GM12878 (cell line): ENCODE data around the gene LOXL4. TPM values are rescaled to one million over a fixed set of nuclear protein-coding genes. Genes with fewer than 3 reads are reported as not detected.

Experiments used
- ATAC-seq: fragments of 200-7000 bp; cut with Tn5 transposase; 3 replicates; pipeline ENCODE4 v1.9.1; 2020; ENCODE audit warnings: mild to moderate bottlenecking, moderate library complexity
- BruUV-seq: library from RNA; stranded (reverse); fragments of 400-500 nt; replicated peaks from 2 replicates; lab custom pipeline; 2021; lab: Mats Ljungman, UMichigan
- CTCF ChIA-PET: fragments of 300-600 bp; sonication (Branson Sonifier 250); formaldehyde crosslinking; extraction: SDS; loops from one replicate; lab custom pipeline; 2021; ENCODE audit warnings: inconsistent platforms; lab: Yijun Ruan, JAX
- POLR2A ChIA-PET: fragments of 350-600 bp; formaldehyde crosslinking; extraction: SDS; loops from one replicate; lab custom pipeline; 2021; ENCODE audit warnings: inconsistent platforms; lab: Charles Lee
- RAD21 ChIA-PET: fragments of 300-600 bp; sonication (Branson Sonifier 250); formaldehyde crosslinking; loops from one replicate; lab custom pipeline; 2023; ENCODE audit warnings: antibody characterized with exemption; ENCODE audit not compliant: unreplicated experiment; lab: Charles Lee
- SMC1A ChIA-PET: fragments of 300-600 bp; sonication (Branson Sonifier 250); formaldehyde crosslinking; loops from one replicate; lab custom pipeline; 2023; ENCODE audit not compliant: unreplicated experiment, uncharacterized antibody; lab: Charles Lee
- DNase-seq: peaks from one replicate; pipeline ENCODE4 v3.0.0-alpha.2; 2011; ENCODE audit warnings: low read depth, low spot score
- FAIRE-seq: peaks from 3 replicates; lab custom pipeline; 2011; peaks lifted over from hg19 to GRCh38; lab: Jason Lieb, UNC
- H2AFZ ChIP-seq: 2 replicates; pipeline ENCODE4 v1.6.0; 2011; ENCODE audit warnings: low read depth, low read length, control low read depth; ENCODE audit not compliant: control insufficient read depth
- H3K27ac ChIP-seq: 2 replicates; pipeline ENCODE4 v1.5.1; 2011; ENCODE audit warnings: control low read depth; ENCODE audit not compliant: control insufficient read depth, insufficient read depth
- H3K27me3 ChIP-seq, 2 experiments: replicated peaks in 1 of 2; 2 replicates each; pipeline versions ENCODE4 v1.6.0 to v1.6.1; 2011; ENCODE audit warnings: low read length in 1 of 2; ENCODE audit not compliant: control insufficient read depth in 2 of 2, insufficient read depth in 2 of 2
- H3K36me3 ChIP-seq, 2 experiments: 2 replicates each; pipeline ENCODE4 v1.5.1; 2011; ENCODE audit warnings: low read length in 1 of 2; ENCODE audit not compliant: control insufficient read depth in 2 of 2, insufficient read depth in 2 of 2
- H3K4me1 ChIP-seq: 2 replicates; pipeline ENCODE4 v1.6.1; 2011; ENCODE audit warnings: mild to moderate bottlenecking, low read length, moderate library complexity, mixed read lengths; ENCODE audit not compliant: control insufficient read depth, insufficient read depth
- H3K4me2 ChIP-seq: 2 replicates; pipeline ENCODE4 v1.6.0; 2011; ENCODE audit warnings: control low read depth; ENCODE audit not compliant: control insufficient read depth, insufficient read depth
- H3K4me3 ChIP-seq: fragments of 200-600 bp; sonication (generic); 2 replicates; pipeline ENCODE4 v1.5.1; 2016
- H3K79me2 ChIP-seq: 2 replicates; pipeline ENCODE4 v1.6.0; 2011; ENCODE audit warnings: low read length; ENCODE audit not compliant: control insufficient read depth, insufficient read depth
- H3K9ac ChIP-seq: 2 replicates; pipeline ENCODE4 v1.8.0; 2011; ENCODE audit warnings: low read length, control low read depth, mixed read lengths; ENCODE audit not compliant: control insufficient read depth, insufficient read depth
- H3K9me3 ChIP-seq: replicated peaks from 3 replicates; pipeline ENCODE4 v1.5.1; 2011; ENCODE audit warnings: mild to moderate bottlenecking, low read length; ENCODE audit not compliant: control insufficient read depth, insufficient read depth
- H4K20me1 ChIP-seq: 2 replicates; pipeline ENCODE4 v1.6.0; 2011; ENCODE audit not compliant: control insufficient read depth, insufficient read depth
- CBX5 ChIP-seq: sonication (generic); IDR thresholded peaks from 2 replicates; pipeline ENCODE4 v1.6.1; 2016; ENCODE audit warnings: low read depth, moderate library complexity, mild to moderate bottlenecking, inconsistent platforms
- CREM ChIP-seq: IDR thresholded peaks from 2 replicates; pipeline ENCODE4 v1.6.1; 2014; ENCODE audit warnings: antibody characterized with exemption, low read depth
- EP300 ChIP-seq, 2 experiments: fragments of 150-350 bp in 1 of 2; IDR thresholded peaks; 2 replicates each; pipeline ENCODE4 v1.6.1; 2011 to 2012; ENCODE audit warnings: low read depth in 2 of 2, low read length in 2 of 2, borderline replicate concordance in 1 of 2, improper control_type of control experiment in 1 of 2, inconsistent platforms in 1 of 2; ENCODE audit not compliant: control insufficient read depth in 1 of 2
- GABPA ChIP-seq: IDR thresholded peaks from 2 replicates; pipeline ENCODE4 v1.6.1; 2014; ENCODE audit warnings: antibody characterized with exemption, low read depth, mild to moderate bottlenecking, inconsistent platforms
- IRF4 ChIP-seq: IDR thresholded peaks from 2 replicates; pipeline ENCODE4 v1.6.1; 2011; ENCODE audit warnings: low read depth, low read length
- NBN ChIP-seq: fragments of 450-650 bp; IDR thresholded peaks from 2 replicates; pipeline ENCODE4 v1.6.1; 2016
- POLR2AphosphoS2 ChIP-seq: IDR thresholded peaks from 2 replicates; pipeline ENCODE4 v1.6.1; 2011; ENCODE audit warnings: low read depth, mild to moderate bottlenecking, low read length, improper control_type of control experiment, moderate library complexity
- RAD51 ChIP-seq: fragments of 450-650 bp; IDR thresholded peaks from 2 replicates; pipeline ENCODE4 v1.6.1; 2016; ENCODE audit warnings: moderate library complexity, mild to moderate bottlenecking, inconsistent platforms
- SMAD1 ChIP-seq: fragments of 450-650 bp; IDR thresholded peaks from 2 replicates; pipeline ENCODE4 v1.6.1; 2018; ENCODE audit warnings: mild to moderate bottlenecking, low read depth; ENCODE audit not compliant: partially characterized antibody
- SRF ChIP-seq, 2 experiments: IDR thresholded peaks; 2 replicates each; pipeline ENCODE4 v1.6.1; 2011; ENCODE audit warnings: low read depth in 2 of 2, low read length in 2 of 2, mild to moderate bottlenecking in 1 of 2, moderate library complexity in 1 of 2
- TARDBP ChIP-seq: IDR thresholded peaks from 2 replicates; pipeline ENCODE4 v1.6.1; 2016; ENCODE audit warnings: borderline replicate concordance
- TCF12 ChIP-seq: IDR thresholded peaks from 2 replicates; pipeline ENCODE4 v1.6.1; 2011; ENCODE audit warnings: low read depth, mild to moderate bottlenecking, low read length
- ZBED1 ChIP-seq: IDR thresholded peaks from 2 replicates; pipeline ENCODE4 v1.6.1; 2016; ENCODE audit warnings: borderline replicate concordance
- ZNF384 ChIP-seq: IDR thresholded peaks from 2 replicates; pipeline ENCODE4 v1.6.1; 2012; ENCODE audit warnings: low read depth, mild to moderate bottlenecking, low read length, improper control_type of control experiment, borderline replicate concordance
- WGBS: methylation state at CpG from one replicate; pipeline ENCODE4 v1.1.6; 2016; ENCODE audit warnings: low lambda C conversion rate; ENCODE audit not compliant: insufficient replicate concordance, insufficient coverage; ENCODE audit errors: missing lambda C conversion rate; 5-methylcytosine and 5-hydroxymethylcytosine counted together
- in situ Hi-C: fragments of 300-500 bp; cut with MboI; formaldehyde crosslinking; loops from 9 replicates; pipeline ENCODE4 v1.14.3; 2018; ENCODE audit warnings: mixed read lengths
- intact Hi-C: fragments of 100-400 bp; cut with micrococcal nuclease; formaldehyde crosslinking; loops from one replicate; pipeline ENCODE4 v1.14.2; 2022; ENCODE audit not compliant: unreplicated experiment
- polyA plus RNA-seq, 11 experiments: library from polyadenylated mRNA; depleted of rRNA in 4 of 11; unstranded in 6 of 11; stranded (reverse) in 5 of 11; fragments of >200 nt; fragmentation: Nextera tagmentation in 4 of 11; fragmentation: Illumina TruSeq in 1 of 11; extraction: Ambion mirVana in 4 of 11; extraction: Trizol in 1 of 11; gene quantifications; 1 replicate in 1 of 11; 2 replicates in 10 of 11; pipeline versions ENCODE4 v1.2.1 to v1.2.3, GENCODE V29; 2011 to 2016; ENCODE audit warnings: inconsistent platforms in 2 of 11, missing spikeins in 2 of 11, low read depth in 1 of 11
- total RNA-seq, 4 experiments: library from RNA; depleted of rRNA in 3 of 4; stranded (reverse); fragments of >200 nt in 3 of 4; fragmentation: Illumina TruSeq in 1 of 4; extraction: Trizol in 1 of 4; gene quantifications; 2 replicates each; pipeline versions ENCODE4 v1.2.1 to v1.2.3, GENCODE V29; 2013 to 2021
- TF ChIP-seq, protein P1 (sequence below): fragments of 450-650 bp; formaldehyde crosslinking; IDR thresholded peaks from 2 replicates; pipeline ENCODE4 v1.4.0; 2022; ENCODE audit warnings: mild to moderate bottlenecking, moderate library complexity
- TF ChIP-seq, protein P2 (sequence below): IDR thresholded peaks from 2 replicates; pipeline ENCODE4 v1.6.1; 2012; ENCODE audit warnings: mild to moderate bottlenecking, low read depth, low read length

Gene LOXL4
- total and polyA plus RNA-seq, 10 of the 15 experiments (the other 5 are each of a cell fraction or from before 2014, with no cell fraction given): 0.02 to 0.12 (median 0.08) TPM; not detected in 3

GRCh38 chr10:98249134-98249533, 18.9 kb downstream of the LOXL4 start:
- BruUV-seq: no TSS peak
- no peaks in the 10 kb centered on the region for H3K79me2 ChIP-seq
- intact Hi-C loops (no loop called here), in situ Hi-C loops (no loop called here)
- ATAC-seq (no peak), FAIRE-seq (no peak), DNase-seq (no peak)
- no peak overlapping the region for H3K9ac ChIP-seq
- no peaks in the 10 kb centered on the region for H3K27me3 ChIP-seq
- POLR2A ChIA-PET: no interaction called here
- H3K4me3 ChIP-seq: no peak overlapping the region
- SMC1A ChIA-PET: no interaction called here
- 90% methylated on average over 3 of the region's 3 CpGs for WGBS
- H2AFZ ChIP-seq: no peak overlapping the region
- no peaks in the 10 kb centered on the region; the same call in 1 of the 2 replicates for H4K20me1 ChIP-seq
- no peak overlapping the region for H3K4me2 ChIP-seq
- H3K27ac ChIP-seq: no peak overlapping the region
- no peaks in the 10 kb centered on the region for H3K9me3 ChIP-seq
- peaks cover 3 to 18% of the 10 kb centered on the region in 2 experiments for H3K36me3 ChIP-seq
- CTCF ChIA-PET: interaction anchor here (1.8 kb wide), 1 partner anchor 79 kb away, joined by 4 read pairs; no protein-coding TSS in a partner anchor
- no peaks in the 10 kb centered on the region for H3K4me1 ChIP-seq
- RAD21 ChIA-PET: no interaction called here
- TF ChIP-seq, protein P1, sequence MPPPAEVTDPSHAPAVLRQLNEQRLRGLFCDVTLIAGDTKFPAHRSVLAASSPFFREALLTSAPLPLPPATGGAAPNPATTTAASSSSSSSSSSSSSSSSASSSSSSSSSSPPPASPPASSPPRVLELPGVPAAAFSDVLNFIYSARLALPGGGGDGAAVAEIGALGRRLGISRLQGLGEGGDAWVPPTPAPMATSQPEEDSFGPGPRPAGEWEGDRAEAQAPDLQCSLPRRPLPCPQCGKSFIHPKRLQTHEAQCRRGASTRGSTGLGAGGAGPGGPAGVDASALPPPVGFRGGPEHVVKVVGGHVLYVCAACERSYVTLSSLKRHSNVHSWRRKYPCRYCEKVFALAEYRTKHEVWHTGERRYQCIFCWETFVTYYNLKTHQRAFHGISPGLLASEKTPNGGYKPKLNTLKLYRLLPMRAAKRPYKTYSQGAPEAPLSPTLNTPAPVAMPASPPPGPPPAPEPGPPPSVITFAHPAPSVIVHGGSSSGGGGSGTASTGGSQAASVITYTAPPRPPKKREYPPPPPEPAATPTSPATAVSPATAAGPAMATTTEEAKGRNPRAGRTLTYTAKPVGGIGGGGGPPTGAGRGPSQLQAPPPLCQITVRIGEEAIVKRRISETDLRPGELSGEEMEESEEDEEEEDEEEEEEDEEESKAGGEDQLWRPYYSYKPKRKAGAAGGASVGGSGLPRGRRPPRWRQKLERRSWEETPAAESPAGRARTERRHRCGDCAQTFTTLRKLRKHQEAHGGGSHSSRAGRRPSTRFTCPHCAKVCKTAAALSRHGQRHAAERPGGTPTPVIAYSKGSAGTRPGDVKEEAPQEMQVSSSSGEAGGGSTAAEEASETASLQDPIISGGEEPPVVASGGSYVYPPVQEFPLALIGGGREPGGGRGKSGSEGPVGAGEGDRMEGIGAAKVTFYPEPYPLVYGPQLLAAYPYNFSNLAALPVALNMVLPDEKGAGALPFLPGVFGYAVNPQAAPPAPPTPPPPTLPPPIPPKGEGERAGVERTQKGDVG (CRISPR knock-in tag): no peak
- TF ChIP-seq GABPA (no peak), EP300 (IDR thresholded peaks at IDR 0.05; ENCODE audit: borderline replicate concordance in 1 of 2, control insufficient read depth in 1 of 2, low read depth in 2 of 2, low read length in 2 of 2) (no peak), CREM (no peak), TCF12 (no peak), TARDBP (no peak), SRF (IDR thresholded peaks at IDR 0.05; ENCODE audit: low read depth in 2 of 2, low read length in 2 of 2) (no peak), POLR2AphosphoS2 (no peak), NBN (no peak), ZBED1 (no peak), RAD51 (no peak), CBX5 (no peak), IRF4 (no peak), ZNF384 (no peak), SMAD1 (no peak)
- TF ChIP-seq, protein P2, sequence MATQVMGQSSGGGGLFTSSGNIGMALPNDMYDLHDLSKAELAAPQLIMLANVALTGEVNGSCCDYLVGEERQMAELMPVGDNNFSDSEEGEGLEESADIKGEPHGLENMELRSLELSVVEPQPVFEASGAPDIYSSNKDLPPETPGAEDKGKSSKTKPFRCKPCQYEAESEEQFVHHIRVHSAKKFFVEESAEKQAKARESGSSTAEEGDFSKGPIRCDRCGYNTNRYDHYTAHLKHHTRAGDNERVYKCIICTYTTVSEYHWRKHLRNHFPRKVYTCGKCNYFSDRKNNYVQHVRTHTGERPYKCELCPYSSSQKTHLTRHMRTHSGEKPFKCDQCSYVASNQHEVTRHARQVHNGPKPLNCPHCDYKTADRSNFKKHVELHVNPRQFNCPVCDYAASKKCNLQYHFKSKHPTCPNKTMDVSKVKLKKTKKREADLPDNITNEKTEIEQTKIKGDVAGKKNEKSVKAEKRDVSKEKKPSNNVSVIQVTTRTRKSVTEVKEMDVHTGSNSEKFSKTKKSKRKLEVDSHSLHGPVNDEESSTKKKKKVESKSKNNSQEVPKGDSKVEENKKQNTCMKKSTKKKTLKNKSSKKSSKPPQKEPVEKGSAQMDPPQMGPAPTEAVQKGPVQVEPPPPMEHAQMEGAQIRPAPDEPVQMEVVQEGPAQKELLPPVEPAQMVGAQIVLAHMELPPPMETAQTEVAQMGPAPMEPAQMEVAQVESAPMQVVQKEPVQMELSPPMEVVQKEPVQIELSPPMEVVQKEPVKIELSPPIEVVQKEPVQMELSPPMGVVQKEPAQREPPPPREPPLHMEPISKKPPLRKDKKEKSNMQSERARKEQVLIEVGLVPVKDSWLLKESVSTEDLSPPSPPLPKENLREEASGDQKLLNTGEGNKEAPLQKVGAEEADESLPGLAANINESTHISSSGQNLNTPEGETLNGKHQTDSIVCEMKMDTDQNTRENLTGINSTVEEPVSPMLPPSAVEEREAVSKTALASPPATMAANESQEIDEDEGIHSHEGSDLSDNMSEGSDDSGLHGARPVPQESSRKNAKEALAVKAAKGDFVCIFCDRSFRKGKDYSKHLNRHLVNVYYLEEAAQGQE: no peak
